ENCODE results near the gene LRRC63. TPM values are rescaled to one million over a fixed set of nuclear protein-coding genes. Genes with fewer than 3 reads are reported as not detected.

LRRC63 gene
- total RNA-seq, 1 donor from 2014 or later: not detected

DNA sequence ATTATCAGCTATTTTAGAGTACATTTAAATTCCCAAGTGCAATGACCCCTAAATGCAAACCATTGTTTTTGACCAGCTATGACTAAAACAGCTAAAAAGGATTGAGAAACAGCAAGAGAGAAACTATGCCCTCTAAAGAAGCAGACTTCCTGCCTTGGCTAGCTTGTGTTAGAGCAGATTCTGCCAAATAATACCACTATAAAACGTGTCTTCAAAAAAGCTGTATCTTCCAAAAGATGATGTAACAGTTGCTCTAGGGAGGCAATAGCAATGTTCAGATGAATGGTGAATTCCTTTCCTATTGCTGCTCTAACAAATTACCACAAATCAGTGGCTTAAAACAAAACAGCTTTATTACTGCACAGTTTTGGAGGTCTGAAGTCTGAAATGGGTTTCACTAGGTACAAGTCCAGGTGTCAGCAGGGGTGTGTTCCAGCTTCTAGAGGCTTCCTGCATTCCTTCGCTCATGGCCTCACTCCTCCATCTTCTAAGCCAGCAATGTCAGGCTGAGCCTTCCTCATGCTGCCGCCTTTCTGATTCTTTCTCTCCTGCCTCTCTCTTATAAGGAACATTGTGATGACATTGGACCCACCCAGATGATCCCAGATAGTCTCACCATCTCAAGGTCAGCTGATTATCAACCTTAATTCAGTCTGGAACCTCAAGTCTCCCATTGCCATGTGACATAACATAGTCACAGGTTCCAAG, 84.5 kb downstream of the LRRC63 start:
- no peak for DNase-seq (ENCODE audit: low spot score)
- no peaks in the 10 kb centered on the region for H3K27me3 Mint-ChIP-seq (ENCODE audit: unreplicated experiment)
- peaks cover 9% of the 10 kb centered on the region for H3K4me1 Mint-ChIP-seq (ENCODE audit: unreplicated experiment)
- no peak for TF ChIP-seq CTCF (IDR thresholded peaks at IDR 0.05; ENCODE audit: unreplicated experiment)
- no peaks in the 10 kb centered on the region for H3K36me3 Mint-ChIP-seq (ENCODE audit: low read depth, unreplicated experiment)
- H3K9me3 Mint-ChIP-seq (ENCODE audit: unreplicated experiment): no peaks in the 10 kb centered on the region
- no peak overlapping the region for H3K4me3 Mint-ChIP-seq (ENCODE audit: unreplicated experiment)
- peak overlapping the region; percentile 80 for H3K27ac Mint-ChIP-seq (ENCODE audit: unreplicated experiment)

- Mint-ChIP-seq H3K4me1 (ENCODE audit: unreplicated experiment) (peaks cover 9% of the 10 kb centered on the region), H3K9me3 (ENCODE audit: unreplicated experiment) (no peaks in the 10 kb centered on the region), H3K36me3 (ENCODE audit: low read depth, unreplicated experiment) (no peaks in the 10 kb centered on the region), H3K27me3 (ENCODE audit: unreplicated experiment) (no peaks in the 10 kb centered on the region), H3K27ac (ENCODE audit: unreplicated experiment) (no peak overlapping the region), H3K4me3 (ENCODE audit: unreplicated experiment) (no peak overlapping the region)
- no peak for DNase-seq (ENCODE audit: low spot score)
- TF ChIP-seq CTCF (IDR thresholded peaks at IDR 0.05; ENCODE audit: unreplicated experiment): no peak
These were observed 85.2 kb downstream of the LRRC63 start for GRCh38 chr13:46296921-46297320.

GRCh38 chr13:46297361-46297811, 85.7 kb downstream of the LRRC63 start:
- H3K4me3 Mint-ChIP-seq (ENCODE audit: unreplicated experiment): no peak overlapping the region
- H3K36me3 Mint-ChIP-seq (ENCODE audit: low read depth, unreplicated experiment): no peaks in the 10 kb centered on the region
- peaks cover 9% of the 10 kb centered on the region for H3K4me1 Mint-ChIP-seq (ENCODE audit: unreplicated experiment)
- no peaks in the 10 kb centered on the region for H3K9me3 Mint-ChIP-seq (ENCODE audit: unreplicated experiment)
- H3K27ac Mint-ChIP-seq (ENCODE audit: unreplicated experiment): no peak overlapping the region
- no peak for TF ChIP-seq CTCF (IDR thresholded peaks at IDR 0.05; ENCODE audit: unreplicated experiment)
- no peaks in the 10 kb centered on the region for H3K27me3 Mint-ChIP-seq (ENCODE audit: unreplicated experiment)
- DNase-seq (ENCODE audit: low spot score): no peak

GRCh38 chr13:46303742-46304385, 92.1 kb downstream of the LRRC63 start:
- H3K9me3 Mint-ChIP-seq (ENCODE audit: unreplicated experiment): no peaks in the 10 kb centered on the region
- no peak for TF ChIP-seq CTCF (IDR thresholded peaks at IDR 0.05; ENCODE audit: unreplicated experiment)
- no peaks in the 10 kb centered on the region for H3K4me1 Mint-ChIP-seq (ENCODE audit: unreplicated experiment)
- H3K4me3 Mint-ChIP-seq (ENCODE audit: unreplicated experiment): no peak overlapping the region
- H3K27ac Mint-ChIP-seq (ENCODE audit: unreplicated experiment): no peak overlapping the region
- H3K36me3 Mint-ChIP-seq (ENCODE audit: low read depth, unreplicated experiment): no peaks in the 10 kb centered on the region
- H3K27me3 Mint-ChIP-seq (ENCODE audit: unreplicated experiment): no peaks in the 10 kb centered on the region
- no peak for DNase-seq (ENCODE audit: low spot score)

DNA sequence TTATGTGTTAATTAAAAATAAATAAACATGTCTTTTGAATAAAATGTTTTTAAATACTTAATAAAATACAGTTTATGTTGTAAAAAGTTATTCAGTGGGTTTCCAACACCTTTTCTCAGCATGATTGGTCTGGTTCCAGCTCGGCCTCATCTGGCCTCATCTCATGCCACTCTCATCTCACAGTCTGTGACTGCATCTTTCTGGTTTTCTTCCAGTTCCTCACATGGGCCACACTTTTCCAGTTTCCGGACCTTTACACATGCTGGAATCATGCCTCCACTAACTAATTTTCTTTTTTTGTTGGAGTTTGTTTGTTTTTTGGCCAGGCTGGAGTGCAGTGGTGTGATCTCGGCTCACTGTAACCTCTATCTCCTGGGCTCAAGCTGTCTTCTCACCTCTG, 92.8 kb downstream of the LRRC63 start:
- Mint-ChIP-seq H3K4me3 (ENCODE audit: unreplicated experiment) (no peak overlapping the region), H3K36me3 (ENCODE audit: low read depth, unreplicated experiment) (no peaks in the 10 kb centered on the region), H3K4me1 (ENCODE audit: unreplicated experiment) (no peaks in the 10 kb centered on the region), H3K9me3 (ENCODE audit: unreplicated experiment) (no peaks in the 10 kb centered on the region), H3K27ac (ENCODE audit: unreplicated experiment) (no peak overlapping the region), H3K27me3 (ENCODE audit: unreplicated experiment) (no peaks in the 10 kb centered on the region)
- no peak for TF ChIP-seq CTCF (IDR thresholded peaks at IDR 0.05; ENCODE audit: unreplicated experiment)
- no peak for DNase-seq (ENCODE audit: low spot score)
